Activated B cell treated with CpG ODN at 0.5 μM for 24 hours (primary cell): Measurements from ENCODE around the gene CLDN1. TPM values are rescaled to one million over a fixed set of nuclear protein-coding genes. Genes with fewer than 3 reads are reported as not detected.

Source experiments
- ATAC-seq: fragments of 200-7000 bp; cut with Tn5 transposase; one replicate; pipeline ENCODE4 v1.10.0; 2021; ENCODE audit warnings: low read depth, mild to moderate bottlenecking, moderate library complexity
- CTCF ChIA-PET: fragments of 350-600 bp; sonication (Branson Sonifier 250); formaldehyde crosslinking; loops from one replicate; lab custom pipeline; 2021; ENCODE audit warnings: antibody characterized with exemption; lab: Charles Lee
- POLR2A ChIA-PET: fragments of 350-600 bp; sonication (Branson Sonifier 250); formaldehyde crosslinking; loops from one replicate; lab custom pipeline; 2021; ENCODE audit warnings: antibody characterized with exemption; lab: Charles Lee
- DNase-seq: peaks from one replicate; pipeline ENCODE4 v3.0.0; 2022
- H3K27ac Mint-ChIP-seq: one replicate; pipeline ENCODE4 v1.8.0; 2020; ENCODE audit warnings: mixed read lengths
- H3K27me3 Mint-ChIP-seq: one replicate; pipeline ENCODE4 v1.8.0; 2021; ENCODE audit warnings: mixed read lengths
- H3K36me3 Mint-ChIP-seq: one replicate; pipeline ENCODE4 v1.8.0; 2021; ENCODE audit warnings: low read depth, mixed read lengths
- H3K4me1 Mint-ChIP-seq: one replicate; pipeline ENCODE4 v1.8.0; 2021; ENCODE audit warnings: mixed read lengths
- H3K4me3 Mint-ChIP-seq: one replicate; pipeline ENCODE4 v1.8.0; 2020; ENCODE audit warnings: mild to moderate bottlenecking, mixed read lengths
- H3K9me3 Mint-ChIP-seq: one replicate; pipeline ENCODE4 v1.8.0; 2020; ENCODE audit warnings: mixed read lengths
- intact Hi-C: fragments of 100-400 bp; cut with micrococcal nuclease; formaldehyde crosslinking; loops from one replicate; pipeline ENCODE4 v1.15.1; 2024
- total RNA-seq: library from RNA; stranded (reverse); gene quantifications from 2 replicates; pipeline ENCODE4 v1.2.3, GENCODE V29; 2022
- TF ChIP-seq, protein P1 (sequence below): fragments of 200-600 bp; IDR thresholded peaks from one replicate; pipeline ENCODE4 v1.8.0; 2022; ENCODE audit warnings: antibody characterized with exemption, mild to moderate bottlenecking

The CLDN1 gene, protein sequence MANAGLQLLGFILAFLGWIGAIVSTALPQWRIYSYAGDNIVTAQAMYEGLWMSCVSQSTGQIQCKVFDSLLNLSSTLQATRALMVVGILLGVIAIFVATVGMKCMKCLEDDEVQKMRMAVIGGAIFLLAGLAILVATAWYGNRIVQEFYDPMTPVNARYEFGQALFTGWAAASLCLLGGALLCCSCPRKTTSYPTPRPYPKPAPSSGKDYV
- not detected in 2 replicates for total RNA-seq

DNA sequence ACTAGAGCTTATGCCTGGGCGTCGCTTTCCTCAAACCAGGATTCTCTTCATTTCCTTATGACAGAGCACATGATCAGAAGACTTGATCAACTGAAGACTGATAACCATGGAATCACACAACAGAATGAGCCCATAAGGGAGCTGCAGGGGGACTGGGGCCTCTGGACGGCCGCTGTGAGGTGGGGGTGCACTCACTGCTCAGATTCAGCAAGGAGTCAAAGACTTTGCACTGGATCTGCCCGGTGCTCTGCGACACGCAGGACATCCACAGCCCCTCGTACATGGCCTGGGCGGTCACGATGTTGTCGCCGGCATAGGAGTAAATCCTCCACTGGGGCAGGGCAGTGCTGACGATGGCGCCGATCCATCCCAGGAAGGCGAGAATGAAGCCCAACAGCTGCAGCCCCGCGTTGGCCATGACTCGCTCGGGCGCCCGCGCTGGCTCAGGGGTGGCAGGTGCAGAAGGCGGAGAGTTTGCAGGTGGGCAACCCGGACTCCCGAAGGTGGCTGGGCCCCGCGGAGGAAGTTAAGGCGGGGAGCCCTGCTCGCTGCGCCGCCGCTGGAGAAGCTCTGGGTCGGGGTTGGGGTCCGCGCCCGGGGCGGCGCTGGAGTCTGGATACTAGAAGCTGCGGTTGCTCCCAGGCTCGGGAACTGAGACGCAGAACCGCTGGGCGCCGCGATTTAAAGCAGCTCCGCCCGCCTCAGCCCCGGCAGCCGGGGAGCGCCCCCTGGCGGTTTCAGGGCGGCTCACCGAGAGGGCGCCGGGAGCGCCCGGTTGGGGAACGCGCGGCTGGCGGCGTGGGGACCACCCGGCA, at the start of gene CLDN1:
Gene CLDN1 (minus strand): TSS at position 658 of the 815 bp plus-strand sequence. CDS start 240 bp downstream, at position 418.
- peak; percentile 37 for ATAC-seq

DNA sequence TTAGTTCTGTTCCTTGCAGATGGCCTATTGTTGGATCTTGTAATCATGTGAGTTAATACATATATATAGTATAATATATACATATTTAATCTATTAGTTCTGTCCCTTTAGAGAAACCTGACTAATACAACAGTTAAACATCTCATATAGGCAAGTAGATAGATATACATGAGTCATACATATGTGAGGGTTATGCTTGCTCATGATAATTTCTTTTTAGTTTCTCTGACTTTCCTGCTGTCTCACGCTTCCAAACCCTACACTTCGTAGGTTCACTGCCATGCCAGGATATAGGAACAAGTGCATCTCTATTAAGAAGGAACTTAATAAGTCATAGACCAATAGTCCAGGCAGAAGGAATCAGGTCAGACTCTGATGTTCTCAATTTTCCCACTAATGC, 48.9 kb upstream of the CLDN1 start:
- H3K27ac Mint-ChIP-seq, result no peak overlapping the region
- intact Hi-C loops, result no loop called here
- no peaks in the 10 kb centered on the region for H3K9me3 Mint-ChIP-seq
- DNase-seq, result no peak
- TF ChIP-seq, protein P1, sequence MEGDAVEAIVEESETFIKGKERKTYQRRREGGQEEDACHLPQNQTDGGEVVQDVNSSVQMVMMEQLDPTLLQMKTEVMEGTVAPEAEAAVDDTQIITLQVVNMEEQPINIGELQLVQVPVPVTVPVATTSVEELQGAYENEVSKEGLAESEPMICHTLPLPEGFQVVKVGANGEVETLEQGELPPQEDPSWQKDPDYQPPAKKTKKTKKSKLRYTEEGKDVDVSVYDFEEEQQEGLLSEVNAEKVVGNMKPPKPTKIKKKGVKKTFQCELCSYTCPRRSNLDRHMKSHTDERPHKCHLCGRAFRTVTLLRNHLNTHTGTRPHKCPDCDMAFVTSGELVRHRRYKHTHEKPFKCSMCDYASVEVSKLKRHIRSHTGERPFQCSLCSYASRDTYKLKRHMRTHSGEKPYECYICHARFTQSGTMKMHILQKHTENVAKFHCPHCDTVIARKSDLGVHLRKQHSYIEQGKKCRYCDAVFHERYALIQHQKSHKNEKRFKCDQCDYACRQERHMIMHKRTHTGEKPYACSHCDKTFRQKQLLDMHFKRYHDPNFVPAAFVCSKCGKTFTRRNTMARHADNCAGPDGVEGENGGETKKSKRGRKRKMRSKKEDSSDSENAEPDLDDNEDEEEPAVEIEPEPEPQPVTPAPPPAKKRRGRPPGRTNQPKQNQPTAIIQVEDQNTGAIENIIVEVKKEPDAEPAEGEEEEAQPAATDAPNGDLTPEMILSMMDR, result no peak
- ChIA-PET POLR2A (no interaction called here), CTCF (no interaction called here)
- no peak for ATAC-seq
- H3K27me3 Mint-ChIP-seq, result no peaks in the 10 kb centered on the region
- H3K4me1 Mint-ChIP-seq, result no peaks in the 10 kb centered on the region
- H3K36me3 Mint-ChIP-seq, result no peaks in the 10 kb centered on the region
- H3K4me3 Mint-ChIP-seq, result no peak overlapping the region

More for the DNA sequence above, at the start of gene CLDN1:
- peaks cover 42% of the 10 kb centered on the region for H3K27me3 Mint-ChIP-seq
- TF ChIP-seq, protein P1, result no peak
- no peak within 1 kb of the TSS for H3K4me3 Mint-ChIP-seq
- no peaks in the 10 kb centered on the region for H3K9me3 Mint-ChIP-seq
- ChIA-PET CTCF (interaction anchor here (0.8 kb wide), 1 partner anchor 360 kb away, joined by 3 read pairs; no protein-coding TSS in a partner anchor), POLR2A (no interaction called here)
- H3K27ac Mint-ChIP-seq, result no peak within 1 kb of the TSS
- intact Hi-C loops, result no loop called here
- H3K4me1 Mint-ChIP-seq, result peaks cover 14% of the 10 kb centered on the region
- peak; percentile 23 for DNase-seq
- no peaks in the 10 kb centered on the region for H3K36me3 Mint-ChIP-seq

DNA sequence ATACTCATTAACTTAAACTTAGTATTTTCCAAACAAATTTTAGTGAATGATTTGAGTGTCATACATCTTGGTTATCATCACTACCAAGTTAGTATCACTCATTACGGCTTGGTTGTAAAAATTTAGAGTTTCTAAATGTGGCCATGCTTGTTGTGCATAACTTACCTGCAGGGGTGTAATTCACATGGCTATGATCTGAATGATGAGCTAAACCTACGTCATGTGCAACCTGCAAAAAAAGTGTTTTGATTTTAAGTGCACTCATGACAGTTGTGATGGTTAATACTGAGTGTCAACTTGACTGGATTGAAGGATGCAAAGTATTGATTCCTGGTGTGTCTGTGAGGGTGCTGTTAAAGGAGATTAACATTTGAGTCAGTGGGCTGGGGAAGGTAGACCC, 48.1 kb upstream of the CLDN1 start:
- ChIA-PET POLR2A (no interaction called here), CTCF (no interaction called here)
- intact Hi-C loops, result no loop called here
- DNase-seq (no peak), ATAC-seq (no peak)
- Mint-ChIP-seq H3K9me3 (no peaks in the 10 kb centered on the region), H3K4me3 (no peak overlapping the region), H3K27ac (no peak overlapping the region), H3K4me1 (no peaks in the 10 kb centered on the region), H3K27me3 (no peaks in the 10 kb centered on the region), H3K36me3 (no peaks in the 10 kb centered on the region)
- TF ChIP-seq, protein P1, result no peak

DNA sequence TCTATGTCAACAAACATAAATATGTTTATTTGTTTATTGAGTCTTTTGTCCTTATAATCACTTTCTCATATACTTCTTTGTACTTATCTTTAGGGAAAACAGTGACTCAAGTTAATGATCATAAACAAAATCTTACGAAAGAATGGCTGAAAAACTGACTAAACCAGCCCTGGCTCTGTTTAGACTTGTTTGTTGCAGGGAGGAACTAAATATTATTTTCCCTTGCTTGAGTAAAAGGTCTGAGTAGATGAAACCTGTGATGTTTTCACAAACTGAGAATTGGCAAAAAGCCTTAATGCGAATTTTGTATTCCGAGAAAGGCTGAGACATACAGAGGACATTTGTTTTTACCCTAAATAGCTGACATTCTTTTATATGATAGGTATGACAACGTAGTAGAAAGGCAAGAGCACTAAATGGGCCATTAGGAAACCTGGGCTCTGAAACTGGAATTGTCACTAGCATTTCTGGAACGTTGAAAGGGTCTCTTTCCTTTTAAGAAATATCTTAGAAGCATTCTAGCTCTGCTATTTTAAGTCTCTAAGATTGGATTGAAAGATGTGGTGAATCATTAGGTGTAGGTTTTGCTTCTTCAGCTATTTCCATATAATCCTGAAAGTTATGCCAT, 47.5 kb upstream of the CLDN1 start:
- no peak for DNase-seq
- CTCF ChIA-PET, result no interaction called here
- intact Hi-C loops, result no loop called here
- TF ChIP-seq, protein P1, result no peak
- Mint-ChIP-seq H3K4me1 (no peaks in the 10 kb centered on the region), H3K9me3 (no peaks in the 10 kb centered on the region), H3K27ac (no peak overlapping the region), H3K4me3 (no peak overlapping the region), H3K36me3 (no peaks in the 10 kb centered on the region), H3K27me3 (no peaks in the 10 kb centered on the region)
- ATAC-seq, result no peak
- POLR2A ChIA-PET, result no interaction called here

DNA sequence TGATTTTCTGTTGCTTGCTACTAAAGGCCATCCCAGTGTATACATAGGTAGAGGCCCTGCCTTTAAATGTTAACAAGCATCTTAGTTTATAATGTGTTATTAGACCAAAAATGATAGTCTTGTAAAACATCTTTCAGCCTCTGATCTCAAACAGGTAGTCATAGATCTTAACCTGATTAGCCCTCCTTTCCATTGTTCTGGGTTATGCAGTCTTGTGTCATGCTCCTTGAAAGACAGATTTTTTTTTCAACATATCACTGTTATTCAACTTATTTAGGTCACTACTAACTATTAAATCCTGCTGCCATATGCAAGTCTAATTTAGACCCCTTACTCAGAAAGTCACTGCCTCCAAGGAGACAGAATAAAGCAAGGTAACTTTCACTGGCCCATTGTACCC, 46.6 kb upstream of the CLDN1 start:
- POLR2A ChIA-PET, result no interaction called here
- intact Hi-C loops, result no loop called here

More for the DNA sequence above, 46.6 kb upstream of the CLDN1 start:
- Mint-ChIP-seq H3K27ac (no peak overlapping the region), H3K9me3 (no peaks in the 10 kb centered on the region), H3K36me3 (no peaks in the 10 kb centered on the region), H3K4me3 (no peak overlapping the region), H3K4me1 (no peaks in the 10 kb centered on the region), H3K27me3 (no peaks in the 10 kb centered on the region)
- ATAC-seq (no peak), DNase-seq (no peak)
- CTCF ChIA-PET, result no interaction called here
- TF ChIP-seq, protein P1, result no peak
